GM12875 (cell line): Measurements from ENCODE around the gene PARD3B.

Experiments used
- H3K4me3 ChIP-seq: one replicate; pipeline ENCODE4 v1.5.1; 2011; ENCODE audit warnings: low read depth, low read length, control low read depth
- TF ChIP-seq, protein P1 (sequence below): IDR thresholded peaks from 2 replicates; pipeline ENCODE4 v1.5.1; 2011; ENCODE audit warnings: low read depth, mild to moderate bottlenecking, control low read depth, inconsistent platforms, low read length, moderate library complexity, borderline replicate concordance; ENCODE audit not compliant: insufficient read depth

PARD3B gene

DNA sequence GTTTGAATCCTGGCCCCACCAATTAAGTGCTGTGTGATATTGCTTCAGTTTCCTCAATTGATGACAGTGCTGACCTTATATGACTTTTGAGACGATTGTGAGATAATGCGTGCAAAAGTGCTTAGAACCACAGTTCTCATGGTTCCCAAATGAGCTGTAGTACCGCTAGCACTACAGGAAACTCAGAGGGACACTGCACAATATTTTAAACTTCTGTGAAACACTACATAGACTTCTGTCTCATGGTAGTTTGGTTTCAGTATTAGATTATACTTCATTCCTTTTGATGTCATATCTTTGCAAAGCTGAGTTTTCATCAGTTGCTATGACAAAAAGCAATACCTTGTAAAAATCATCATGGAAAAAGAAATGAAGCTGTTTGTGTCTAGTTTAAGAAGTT is 368.0 kb downstream of the PARD3B start:
- TF ChIP-seq, protein P1, sequence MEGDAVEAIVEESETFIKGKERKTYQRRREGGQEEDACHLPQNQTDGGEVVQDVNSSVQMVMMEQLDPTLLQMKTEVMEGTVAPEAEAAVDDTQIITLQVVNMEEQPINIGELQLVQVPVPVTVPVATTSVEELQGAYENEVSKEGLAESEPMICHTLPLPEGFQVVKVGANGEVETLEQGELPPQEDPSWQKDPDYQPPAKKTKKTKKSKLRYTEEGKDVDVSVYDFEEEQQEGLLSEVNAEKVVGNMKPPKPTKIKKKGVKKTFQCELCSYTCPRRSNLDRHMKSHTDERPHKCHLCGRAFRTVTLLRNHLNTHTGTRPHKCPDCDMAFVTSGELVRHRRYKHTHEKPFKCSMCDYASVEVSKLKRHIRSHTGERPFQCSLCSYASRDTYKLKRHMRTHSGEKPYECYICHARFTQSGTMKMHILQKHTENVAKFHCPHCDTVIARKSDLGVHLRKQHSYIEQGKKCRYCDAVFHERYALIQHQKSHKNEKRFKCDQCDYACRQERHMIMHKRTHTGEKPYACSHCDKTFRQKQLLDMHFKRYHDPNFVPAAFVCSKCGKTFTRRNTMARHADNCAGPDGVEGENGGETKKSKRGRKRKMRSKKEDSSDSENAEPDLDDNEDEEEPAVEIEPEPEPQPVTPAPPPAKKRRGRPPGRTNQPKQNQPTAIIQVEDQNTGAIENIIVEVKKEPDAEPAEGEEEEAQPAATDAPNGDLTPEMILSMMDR = no peak
- H3K4me3 ChIP-seq = no peak overlapping the region

DNA sequence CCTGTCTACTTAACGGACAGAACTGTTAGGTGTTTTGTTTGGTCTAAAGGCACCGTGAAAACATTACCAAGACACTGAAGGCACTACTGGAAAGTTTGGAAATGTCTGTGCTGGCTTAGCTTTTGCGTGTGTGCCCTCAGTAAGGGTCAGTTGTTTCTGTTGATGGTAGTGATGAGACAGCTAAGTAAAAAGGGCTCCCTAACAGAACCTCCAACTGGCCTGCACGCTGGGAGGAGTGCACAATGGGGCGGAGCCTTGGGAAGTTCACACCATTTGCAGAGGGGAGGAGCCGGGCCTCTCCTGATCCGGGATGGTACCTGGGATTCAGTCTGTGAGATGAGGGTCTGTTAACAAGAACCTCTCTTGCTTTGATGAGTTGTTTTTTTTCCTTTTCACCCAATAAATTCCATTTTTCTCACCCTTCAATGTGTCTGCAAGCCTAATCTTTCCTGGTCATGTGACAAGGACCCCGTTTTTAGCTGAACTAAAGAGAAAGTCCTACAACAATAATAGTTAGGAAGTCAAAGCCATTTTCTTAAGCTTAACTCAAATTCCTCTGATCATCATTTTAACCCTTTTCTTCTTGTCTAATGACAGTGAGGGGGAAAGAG is 368.7 kb downstream of the PARD3B start:
- TF ChIP-seq, protein P1 = no peak
- no peak overlapping the region for H3K4me3 ChIP-seq

DNA sequence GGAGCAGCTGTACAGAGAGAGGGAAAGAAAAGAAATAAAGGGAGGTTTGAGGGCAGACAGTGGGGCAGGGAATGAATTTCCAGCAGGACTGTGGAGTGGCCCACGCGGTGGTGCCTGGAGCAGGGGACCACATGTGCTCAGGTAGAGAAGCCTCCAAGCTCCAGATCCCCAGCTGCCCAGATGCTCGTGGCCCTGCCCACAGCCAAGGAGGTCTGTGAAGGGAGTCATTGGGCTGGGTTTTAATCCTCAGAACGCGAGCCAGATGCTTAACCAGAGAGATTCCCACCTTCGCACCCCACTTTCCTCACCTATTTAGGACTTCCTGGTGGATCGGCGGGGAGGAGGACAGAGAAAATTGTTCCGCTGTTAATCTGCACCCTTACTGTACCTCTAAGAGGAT is 369.4 kb downstream of the PARD3B start:
- TF ChIP-seq, protein P1 = no peak
- H3K4me3 ChIP-seq = no peak overlapping the region

- no peak overlapping the region for H3K4me3 ChIP-seq
- TF ChIP-seq, protein P1 = no peak
These were observed 371.9 kb downstream of the PARD3B start for GRCh38 chr2:204917089-204917701.

- no peak overlapping the region for H3K4me3 ChIP-seq
- TF ChIP-seq, protein P1 = no peak
These were observed 375.5 kb downstream of the PARD3B start for GRCh38 chr2:204920776-204921175.

DNA sequence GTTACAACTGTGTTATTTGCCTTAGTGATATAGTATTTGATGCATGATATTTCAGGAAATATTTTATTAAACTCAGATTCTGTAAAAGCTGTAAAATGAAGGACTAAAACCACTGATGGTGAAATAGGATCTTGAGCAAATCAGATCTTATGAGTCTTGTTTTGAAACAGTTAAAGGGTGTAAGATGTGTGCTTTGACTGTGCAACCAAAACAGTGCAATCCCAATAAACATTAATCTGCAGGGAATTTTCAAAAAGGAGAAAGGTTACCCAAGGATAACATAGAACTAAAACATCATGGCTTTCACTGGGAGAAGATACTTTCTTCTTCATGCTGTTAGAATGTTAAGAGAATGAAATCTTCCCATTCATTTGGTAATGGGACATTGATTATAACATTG is 378.7 kb downstream of the PARD3B start:
- H3K4me3 ChIP-seq = no peak overlapping the region
- TF ChIP-seq, protein P1 = no peak

DNA sequence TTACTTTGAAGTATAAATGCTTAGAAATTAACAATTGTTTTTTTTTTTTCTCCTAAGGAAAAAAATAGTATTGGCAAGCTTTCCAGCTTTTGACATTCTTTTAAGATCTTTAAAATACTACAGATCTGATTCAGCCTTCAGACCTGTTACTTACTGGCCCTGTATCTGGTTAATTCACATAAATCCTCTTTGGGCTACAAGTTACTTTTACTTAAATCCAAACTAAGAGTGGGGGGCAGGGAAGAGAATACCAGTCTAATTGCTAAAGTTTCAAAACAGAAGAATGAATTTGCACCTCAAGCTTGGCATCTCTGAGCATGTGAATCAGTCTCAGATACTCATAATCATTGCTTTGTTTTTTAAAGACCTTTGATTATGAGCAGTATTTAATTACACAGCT is 386.3 kb downstream of the PARD3B start:
- no peak overlapping the region for H3K4me3 ChIP-seq
- TF ChIP-seq, protein P1 = no peak
